ENCODE data around the gene TANC1.

DNA sequence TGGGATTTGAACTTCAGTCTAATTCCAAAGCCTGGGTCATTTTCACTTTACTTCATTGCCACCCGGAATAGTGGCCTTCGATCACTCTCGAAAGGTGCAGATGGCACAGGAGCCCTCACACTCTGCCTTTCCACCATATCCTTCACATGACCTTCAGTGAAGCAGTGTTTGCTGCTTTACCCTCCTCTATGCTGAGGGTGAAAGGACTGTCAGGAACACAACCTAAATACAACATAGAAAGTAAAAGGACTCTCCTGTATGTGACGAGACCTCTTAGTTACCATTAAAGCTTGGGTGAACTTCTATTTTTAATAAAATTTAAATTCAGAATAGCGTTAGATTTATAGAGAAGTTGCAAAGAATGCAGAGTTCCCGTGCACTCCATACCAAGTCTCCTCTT is 148.5 kb downstream of the TANC1 start:
- TF ChIP-seq, protein P1, sequence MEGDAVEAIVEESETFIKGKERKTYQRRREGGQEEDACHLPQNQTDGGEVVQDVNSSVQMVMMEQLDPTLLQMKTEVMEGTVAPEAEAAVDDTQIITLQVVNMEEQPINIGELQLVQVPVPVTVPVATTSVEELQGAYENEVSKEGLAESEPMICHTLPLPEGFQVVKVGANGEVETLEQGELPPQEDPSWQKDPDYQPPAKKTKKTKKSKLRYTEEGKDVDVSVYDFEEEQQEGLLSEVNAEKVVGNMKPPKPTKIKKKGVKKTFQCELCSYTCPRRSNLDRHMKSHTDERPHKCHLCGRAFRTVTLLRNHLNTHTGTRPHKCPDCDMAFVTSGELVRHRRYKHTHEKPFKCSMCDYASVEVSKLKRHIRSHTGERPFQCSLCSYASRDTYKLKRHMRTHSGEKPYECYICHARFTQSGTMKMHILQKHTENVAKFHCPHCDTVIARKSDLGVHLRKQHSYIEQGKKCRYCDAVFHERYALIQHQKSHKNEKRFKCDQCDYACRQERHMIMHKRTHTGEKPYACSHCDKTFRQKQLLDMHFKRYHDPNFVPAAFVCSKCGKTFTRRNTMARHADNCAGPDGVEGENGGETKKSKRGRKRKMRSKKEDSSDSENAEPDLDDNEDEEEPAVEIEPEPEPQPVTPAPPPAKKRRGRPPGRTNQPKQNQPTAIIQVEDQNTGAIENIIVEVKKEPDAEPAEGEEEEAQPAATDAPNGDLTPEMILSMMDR (IDR thresholded peaks at IDR 0.05) = no peak
- no peak for TF ChIP-seq POLR2AphosphoS5 (IDR thresholded peaks at IDR 0.05)

All from sigmoid colon (tissue), 4 donors.